HG02973 (cell line): ENCODE results near the gene HDAC9.

Experiments
- ATAC-seq: cut with Tn5 transposase; IDR thresholded peaks from one replicate; pipeline ENCODE4 v1.9.1; 2021; ENCODE audit warnings: moderate library complexity; ENCODE audit not compliant: unreplicated experiment

The HDAC9 gene

DNA sequence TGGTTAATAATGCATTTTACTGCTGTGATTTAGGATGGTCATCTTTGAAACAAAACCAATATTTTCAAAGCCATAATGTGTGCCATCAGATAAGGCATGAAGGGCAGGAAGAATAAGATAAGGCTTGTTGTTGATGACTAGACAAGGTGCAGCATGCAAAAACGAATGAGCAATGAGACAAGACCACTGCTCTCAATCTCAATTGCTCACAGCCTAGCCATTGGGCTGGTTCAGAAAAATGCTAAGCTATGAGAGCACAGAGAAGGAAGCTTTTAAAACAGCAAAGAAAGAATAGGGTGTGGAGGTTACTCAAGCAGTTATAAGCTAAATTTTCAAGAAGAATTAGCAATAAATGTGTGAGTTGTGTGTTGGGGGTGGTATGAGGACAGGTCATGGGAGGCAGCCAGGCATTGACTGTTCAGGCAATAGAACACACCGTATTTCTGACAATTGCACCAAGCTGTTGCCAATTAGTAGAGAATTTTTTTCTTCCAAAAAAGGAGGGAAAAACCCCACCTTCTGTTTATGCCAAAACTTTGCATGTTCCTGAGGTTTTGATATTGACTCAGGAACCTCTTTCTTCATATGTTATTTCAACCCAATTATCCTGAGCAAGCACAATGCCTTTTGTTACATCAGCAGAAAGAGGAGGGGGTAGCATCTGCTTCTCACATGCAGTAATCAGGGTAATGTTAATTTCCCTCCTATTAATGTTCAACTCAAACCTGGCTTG is 276.5 kb downstream of the HDAC9 start:
- no peak for ATAC-seq

DNA sequence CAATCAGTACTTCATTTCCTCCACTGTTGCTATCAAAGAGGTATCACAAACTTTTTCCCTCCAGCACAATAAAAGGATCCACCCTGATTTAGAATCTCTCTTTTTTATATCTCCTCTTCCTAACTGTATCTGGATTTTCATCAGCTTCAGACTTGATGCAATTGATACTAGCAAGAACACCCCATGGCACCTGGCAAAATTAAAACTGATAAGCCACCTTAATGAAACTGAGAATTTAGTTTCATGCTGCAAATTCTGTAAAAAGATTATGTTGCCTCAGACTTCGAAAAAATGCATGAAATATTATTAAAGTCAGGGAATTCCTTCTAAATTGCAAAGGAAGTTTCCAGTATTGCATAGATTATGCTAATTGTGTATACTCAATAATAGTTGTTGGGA is 277.0 kb downstream of the HDAC9 start:
- no peak for ATAC-seq

DNA sequence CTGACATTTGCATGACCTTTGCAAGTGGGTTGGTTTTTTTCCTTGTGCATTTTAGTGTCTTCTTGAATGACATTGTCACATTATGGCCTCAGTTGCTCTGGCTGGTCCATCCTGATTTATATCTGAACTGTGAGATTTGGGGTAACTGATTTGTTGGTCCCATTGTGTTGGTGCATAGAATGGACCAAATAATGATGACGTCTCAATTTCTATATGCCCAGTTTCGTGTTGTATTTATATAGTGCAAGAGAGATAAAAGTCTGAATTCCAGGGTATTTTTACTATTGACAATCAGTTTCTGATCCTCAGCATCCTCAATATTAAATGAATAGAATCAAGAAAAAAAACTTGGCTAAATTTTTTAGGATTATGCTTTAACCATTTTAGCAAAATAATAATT is 281.8 kb downstream of the HDAC9 start:
- no peak for ATAC-seq

DNA sequence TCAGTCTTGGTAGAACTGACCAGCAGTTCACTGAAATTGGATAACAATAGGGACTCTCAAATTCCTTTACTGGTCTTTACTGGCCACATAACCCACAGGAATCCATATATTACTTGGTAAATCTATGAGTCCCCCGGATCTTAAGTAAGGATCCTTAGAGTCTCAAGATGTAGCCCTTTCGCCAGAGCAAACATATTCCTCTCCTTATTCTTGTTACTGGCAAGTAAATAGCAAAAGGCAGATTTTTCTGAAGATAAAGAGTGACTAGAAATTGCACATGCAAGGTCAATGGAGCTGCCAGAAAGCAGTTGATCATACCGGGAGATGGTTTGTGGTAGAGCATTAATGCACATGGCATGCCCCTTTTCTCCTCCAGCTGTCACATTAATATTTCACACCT is 283.0 kb downstream of the HDAC9 start:
- no peak for ATAC-seq

DNA sequence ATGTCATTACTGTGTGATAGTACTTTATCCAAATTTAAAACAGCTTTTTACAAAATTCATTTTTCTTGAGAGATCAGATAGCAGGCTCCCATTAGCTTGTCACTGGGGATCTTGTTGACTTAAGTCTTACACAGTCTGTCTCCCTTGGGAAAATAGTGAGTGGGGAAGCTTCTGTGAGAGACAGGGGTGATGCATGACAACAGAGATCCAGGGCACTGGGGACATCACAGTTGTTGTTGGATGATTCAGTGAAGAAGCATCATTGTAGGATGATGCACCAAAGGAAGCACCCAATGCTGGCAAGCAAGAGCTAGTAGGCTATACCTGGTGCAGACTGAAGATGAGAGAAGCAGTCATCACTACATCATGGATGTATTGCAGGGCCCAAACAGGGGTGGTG is 284.7 kb downstream of the HDAC9 start:
- no peak for ATAC-seq

DNA sequence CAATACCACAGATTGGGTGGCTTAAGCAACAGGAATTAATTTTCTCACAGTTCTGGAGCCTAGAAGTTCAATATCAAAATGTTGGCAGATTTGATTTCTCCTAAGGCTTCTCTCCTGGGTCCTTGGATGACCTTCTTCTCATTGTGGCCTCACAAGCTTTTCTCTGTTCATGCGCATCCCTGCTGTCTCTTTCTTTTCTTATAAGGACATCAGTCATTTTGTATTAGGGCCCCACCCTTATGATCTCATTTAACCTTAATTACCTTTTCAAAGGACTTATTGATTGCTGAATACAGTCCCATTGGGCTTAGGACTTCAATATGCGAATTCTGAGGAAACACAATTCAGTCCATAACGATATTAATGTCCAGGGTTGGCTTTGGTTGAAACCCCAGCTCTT is 285.4 kb downstream of the HDAC9 start:
- ATAC-seq: no peak

DNA sequence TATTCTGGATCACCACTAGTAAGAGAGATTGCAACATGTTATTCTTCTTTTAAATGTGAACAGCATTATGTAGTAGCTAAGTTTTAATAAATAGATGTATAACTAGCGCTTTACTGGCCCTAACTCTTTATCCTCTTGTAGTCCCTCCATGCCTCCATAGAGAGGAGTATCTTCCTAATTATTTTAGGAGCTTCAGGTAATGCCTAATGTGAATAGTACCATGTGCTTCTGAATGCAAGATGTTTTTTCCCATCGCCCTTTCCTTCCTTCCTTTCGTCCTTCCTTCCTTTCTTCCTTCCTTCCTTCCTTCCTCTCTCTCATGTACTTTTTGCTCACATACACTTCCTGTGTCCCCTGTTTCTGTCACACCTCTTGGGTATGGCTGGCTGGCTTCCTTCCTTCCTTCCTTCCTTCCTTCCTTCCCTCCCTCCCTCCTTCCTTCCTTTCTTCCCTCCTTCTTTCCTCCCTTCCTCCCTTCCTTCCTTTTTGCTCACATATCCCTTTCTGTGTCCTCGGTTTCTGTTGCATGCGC is 290.7 kb downstream of the HDAC9 start:
- ATAC-seq: no peak

DNA sequence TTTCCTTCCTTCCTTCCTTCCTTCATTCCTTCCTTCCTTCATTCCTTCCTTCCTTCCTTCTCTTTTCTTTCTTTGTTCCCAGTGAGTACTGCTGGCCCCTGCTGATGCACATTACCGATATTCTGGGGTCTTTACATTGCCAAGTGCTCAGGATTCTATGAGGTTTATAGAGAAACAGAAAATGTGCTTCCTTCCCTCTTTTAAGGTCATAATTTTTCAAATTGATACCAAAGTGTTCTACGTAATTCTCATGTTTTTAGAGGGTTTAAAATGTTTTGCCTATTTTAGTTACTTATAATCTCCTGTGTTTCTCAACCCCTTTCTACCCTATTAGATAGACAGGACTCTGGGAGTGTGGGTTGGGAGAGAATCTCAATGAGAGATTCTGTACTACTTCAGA is 291.2 kb downstream of the HDAC9 start:
- ATAC-seq: no peak

DNA sequence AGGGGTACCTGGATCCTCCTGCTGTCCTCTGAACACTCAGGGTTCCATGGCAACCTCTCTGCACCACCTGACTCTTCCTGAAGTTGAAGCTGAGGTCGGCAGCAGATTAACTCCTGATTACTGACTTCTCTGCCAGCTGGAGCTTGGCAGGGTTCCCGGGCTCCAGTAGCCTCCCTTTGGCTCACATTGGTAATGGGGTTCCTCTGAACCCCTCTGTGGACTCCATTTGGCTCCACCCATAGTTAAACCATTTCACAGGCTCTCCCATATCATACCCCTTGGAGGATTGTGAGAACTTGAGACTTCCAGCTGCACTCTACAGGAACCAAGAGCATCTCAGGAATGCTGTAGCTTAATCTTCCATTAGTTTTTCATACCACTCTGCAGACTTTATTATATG is 292.5 kb downstream of the HDAC9 start:
- no peak for ATAC-seq

DNA sequence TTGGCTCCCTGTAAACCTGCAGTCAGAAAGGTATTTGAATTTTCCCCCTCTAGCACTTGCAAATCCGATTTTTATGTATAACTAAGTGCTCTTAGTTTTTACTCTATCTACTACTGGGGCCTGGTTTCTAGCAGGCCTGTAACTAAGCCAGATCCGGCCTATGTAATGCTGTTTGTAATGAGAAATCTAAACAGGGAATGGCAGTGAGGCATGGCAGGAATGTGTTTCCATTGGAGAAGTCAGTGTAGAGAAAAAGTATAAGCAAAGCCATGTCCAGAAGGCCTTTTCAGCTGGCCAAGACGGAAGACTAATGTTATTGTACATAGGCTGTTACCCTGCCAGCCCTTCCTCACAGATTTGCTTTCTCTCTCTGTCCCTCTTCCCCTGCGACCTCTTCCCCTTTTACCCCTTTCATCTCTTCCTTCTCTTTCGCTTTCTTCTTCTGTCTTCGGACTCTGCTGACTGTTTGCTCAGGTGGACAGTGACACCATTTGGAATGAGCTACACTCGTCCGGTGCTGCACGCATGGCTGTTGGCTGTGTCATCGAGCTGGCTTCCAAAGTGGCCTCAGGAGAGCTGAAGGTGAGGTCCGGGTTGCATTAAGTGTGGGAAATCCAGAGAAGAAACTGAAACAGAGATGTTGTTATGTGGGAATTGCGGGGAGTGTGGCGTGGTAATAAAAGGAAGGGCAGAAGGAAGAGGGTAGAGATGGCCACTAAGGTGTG is 297.5 kb downstream of the HDAC9 start:
- ATAC-seq: no peak

DNA sequence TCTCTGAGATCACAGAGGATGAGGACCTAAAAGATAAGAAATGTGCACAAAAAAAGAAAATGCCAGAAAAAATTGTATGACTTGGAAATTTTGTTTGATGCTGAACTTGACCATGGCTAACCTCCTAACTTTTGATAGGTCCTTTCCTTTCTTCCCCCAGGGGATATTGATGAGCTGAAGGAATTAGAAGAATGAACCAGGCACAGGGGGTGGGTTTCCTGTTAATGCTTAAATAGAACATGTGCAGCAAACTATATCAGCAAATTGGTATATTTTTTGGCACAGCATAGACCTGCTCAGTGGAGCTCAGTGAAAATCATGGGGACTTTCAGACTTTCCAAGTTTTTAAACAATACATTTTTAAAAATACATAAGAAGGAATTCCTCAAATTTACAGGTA is 300.7 kb downstream of the HDAC9 start:
- no peak for ATAC-seq

DNA sequence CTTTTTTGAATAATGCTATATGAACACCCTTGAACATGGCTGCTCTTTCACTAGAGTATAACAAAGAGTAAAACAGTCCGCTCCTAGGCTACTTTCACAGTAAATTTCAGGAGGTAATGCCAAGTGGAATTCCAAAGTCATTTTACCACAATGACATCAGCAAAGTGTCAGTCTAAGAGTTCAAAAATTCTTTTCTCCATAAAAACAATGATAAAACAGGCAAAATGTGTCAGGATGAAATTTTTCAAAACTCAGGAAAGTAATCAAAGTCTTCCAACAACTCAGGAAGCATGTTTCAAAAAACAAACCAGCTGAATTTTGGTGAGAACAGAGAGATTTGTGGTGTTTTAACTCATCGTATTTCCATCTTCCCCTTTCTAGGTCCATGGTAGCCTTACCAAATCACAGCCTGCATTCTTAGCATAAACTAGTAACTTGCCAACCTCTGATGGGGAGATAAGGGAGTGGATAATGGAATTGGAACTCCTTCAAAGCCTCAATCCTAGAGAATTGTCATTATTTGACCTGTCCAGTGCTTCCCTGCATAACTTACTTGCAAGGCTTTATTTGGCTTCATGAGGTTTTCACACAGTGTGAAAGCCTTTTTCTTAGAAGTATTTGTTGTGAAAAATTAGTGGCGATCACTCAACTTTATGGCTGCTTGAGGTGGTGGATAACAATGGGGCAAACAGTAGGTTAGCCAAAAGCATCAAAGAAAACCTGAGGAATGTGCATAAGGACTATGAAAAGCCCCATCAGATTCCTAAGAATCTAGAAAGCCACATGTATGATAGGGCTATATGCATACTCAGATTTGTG is 302.7 kb downstream of the HDAC9 start:
- ATAC-seq: no peak

DNA sequence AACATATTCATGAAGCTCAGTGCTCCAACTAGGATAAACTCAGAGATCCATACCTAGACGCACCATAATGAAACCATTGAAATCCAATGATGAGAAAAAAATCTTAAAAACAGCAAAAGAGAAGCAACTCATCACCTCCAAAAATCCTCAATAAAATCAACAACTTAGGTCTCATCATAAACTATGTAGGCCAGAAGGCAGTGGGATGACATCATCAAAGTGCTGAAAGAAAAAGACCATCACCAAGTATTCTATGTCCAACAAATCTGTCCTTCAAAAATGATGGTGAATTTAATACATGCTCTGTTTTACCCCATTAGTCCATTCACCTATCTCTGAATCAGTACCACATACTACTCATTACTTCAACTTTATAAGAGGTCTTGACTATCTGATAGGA is 304.4 kb downstream of the HDAC9 start:
- no peak for ATAC-seq

DNA sequence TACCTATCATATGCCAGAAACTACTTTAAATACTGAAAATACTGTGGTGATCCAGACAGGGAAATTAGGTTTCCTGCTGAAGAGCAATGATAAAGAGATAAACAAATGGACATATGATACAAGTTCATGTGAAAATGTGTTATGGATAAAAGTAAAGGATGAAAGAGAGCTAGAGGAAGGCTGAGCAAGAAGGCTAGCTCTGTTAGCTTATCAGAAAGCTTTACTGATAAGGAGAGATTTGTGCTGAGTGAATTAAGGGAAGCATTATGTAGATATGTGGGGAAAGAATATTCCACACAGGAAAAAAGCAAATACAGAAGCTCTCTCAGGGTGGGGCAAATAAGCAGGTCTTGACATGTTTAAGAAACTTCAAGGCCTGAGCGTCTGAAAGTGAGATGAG is 308.4 kb downstream of the HDAC9 start:
- ATAC-seq: no peak

DNA sequence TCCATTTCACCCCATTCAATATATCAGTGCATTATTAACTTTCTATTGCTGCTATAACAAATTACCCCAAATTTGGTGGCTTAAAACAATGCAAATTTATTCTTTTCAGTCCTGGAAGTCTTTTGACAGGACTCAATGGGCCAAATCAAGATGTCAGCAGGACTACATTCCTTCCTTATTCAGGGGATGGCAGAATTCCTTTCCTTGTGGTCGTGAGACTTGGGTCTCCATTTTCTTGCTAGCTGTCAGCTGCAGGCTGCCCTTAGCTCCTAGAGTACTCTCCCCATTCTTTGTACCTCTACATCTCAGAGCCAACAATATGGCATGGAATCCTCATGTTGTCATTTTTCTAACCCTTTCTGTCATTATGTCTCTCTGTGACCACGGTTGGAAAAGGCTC is 310.6 kb downstream of the HDAC9 start:
- no peak for ATAC-seq

DNA sequence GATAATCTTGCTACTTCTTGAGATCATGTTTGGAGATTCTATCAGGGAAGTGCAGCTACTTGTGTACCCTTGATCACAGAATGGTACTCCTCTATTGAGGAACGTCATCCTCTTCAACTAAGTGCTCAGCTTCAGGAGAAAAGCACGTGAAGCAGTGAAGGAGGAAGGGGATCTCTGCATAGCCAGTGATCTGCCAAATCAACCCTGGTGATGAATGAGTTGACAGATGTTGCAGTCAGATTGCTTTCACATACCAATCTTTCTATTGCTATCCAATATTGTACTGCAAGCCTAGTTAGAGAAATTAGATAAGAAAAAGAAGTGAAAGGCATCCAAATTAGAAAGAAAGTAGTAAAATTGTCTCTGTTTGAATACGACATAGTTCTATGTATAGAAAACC is 312.5 kb downstream of the HDAC9 start:
- ATAC-seq: no peak

DNA sequence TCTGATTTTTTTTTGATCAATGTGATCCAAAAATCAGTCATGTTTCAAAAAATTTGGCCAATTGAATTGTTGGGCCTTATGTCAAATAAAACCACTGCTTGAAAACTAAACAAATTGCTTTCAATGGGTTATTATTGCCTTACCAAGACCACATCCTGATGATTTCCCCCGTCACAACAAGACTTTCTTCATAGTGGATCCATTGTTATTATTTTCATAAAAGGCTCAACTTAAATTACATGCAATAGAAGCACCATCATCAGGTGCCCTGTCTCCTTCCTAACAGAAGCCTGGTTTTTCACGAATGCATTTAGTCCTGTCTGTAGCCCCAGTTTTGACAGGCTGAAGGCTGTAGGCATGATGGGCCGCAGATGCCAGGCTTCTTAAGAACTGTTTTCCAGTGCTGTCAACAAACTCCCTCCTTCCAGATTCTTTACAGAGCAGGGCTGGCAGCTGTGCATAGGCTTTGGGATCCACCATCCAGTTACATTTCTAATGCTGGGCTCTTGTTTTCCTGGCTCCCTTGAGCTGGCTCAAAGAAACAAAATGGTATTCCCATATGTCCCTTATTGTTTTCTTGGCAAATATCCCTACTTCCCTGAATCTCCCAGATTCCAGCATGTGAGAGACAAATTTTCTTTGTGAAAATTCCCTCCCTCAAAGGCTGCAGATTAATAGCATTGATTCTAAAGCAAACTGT is 319.9 kb downstream of the HDAC9 start:
- no peak for ATAC-seq

DNA sequence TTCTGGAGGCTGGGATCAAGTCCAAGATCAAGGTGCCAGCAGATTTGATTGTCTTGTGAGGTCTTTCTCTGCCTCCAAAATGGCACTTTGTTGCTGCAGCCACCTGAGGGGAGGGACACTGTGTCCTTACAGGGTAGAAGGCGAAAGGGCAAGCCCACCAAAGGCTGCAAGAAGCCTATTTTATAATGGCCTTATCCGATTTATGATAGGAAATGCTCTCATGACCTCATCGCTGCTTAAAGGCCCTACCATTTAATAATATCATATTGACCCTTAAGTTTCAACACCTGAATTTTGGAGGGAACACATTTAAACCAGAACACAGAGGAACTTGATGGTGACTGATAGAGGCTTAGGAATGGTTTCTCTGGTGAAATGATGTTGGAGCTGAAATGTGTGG is 325.4 kb downstream of the HDAC9 start:
- no peak for ATAC-seq

DNA sequence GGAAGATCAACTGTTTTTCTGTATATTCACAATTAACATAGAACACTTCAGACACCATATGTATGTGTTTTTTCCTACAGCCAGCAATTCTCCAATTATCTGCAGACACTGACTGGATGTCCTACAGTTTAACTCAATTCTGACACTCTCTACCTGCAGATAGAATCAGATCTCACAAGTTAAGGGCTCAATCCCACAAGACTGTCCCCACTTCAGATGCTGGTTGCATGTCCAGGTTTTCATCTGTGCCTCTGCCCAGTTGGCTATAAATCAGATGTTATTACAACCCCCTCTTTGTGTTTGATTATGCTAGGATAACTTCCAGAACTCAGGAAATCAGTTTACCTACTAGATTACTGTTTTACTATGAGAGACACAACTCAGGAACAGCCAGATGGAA is 326.0 kb downstream of the HDAC9 start:
- no peak for ATAC-seq

DNA sequence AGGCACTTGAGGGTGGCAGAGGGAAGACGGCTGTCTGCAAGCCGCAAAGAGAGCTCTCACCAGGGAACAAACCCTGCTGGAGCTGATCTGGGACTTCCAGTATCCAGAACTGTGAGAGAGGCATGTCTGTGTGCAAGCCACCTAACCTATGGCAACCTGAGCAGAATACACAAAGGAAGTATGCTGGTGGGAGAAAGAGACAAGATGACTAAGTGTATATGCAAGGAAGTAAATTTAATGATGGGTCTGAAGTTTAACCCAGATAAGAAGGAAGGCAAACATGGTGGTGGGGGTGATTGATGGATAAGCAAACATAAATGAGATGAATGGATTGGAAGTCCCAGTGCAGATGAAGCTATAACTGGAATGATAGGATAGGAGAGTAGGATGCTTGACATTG is 328.6 kb downstream of the HDAC9 start:
- ATAC-seq: no peak
